Measurements from ENCODE around the gene ELMO1. TPM values are rescaled to one million over a fixed set of nuclear protein-coding genes. Genes with fewer than 3 reads are reported as not detected.

The ELMO1 gene
- total RNA-seq, 1 donor from 2014 or later = 119 TPM

DNA sequence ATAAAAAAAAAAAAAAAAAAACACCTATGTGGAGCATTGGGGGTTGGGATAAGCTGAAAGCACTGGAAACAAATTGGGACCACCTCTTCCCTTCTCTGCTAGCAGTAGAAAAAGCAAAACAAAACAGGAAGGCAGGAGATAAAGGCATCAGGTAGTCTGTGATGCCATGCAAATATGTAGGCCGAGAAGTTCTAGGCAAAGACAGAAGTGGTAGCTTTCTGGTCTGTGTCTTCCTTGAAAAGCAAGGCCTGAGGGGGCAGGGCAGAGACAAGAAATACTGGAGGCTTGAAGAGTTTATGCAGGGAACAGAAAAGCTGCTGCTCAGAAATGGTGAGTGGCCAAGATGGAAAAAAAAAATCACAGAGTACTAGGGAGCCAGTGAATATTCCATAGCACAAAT, 111.1 kb downstream of the ELMO1 start:
- Mint-ChIP-seq H3K36me3 (ENCODE audit: low read depth) (peaks cover 56% of the 10 kb centered on the region), H3K4me1 (ENCODE audit: low read depth) (peaks cover 79% of the 10 kb centered on the region), H3K27me3 (ENCODE audit: insufficient read depth) (no peaks in the 10 kb centered on the region), H3K27ac (peak overlapping the region; percentile 5), H3K9me3 (peaks cover 11% of the 10 kb centered on the region), H3K4me3 (no peak overlapping the region)
- DNase-seq (ENCODE audit: low spot score) = no peak
- intact Hi-C loops (cut with micrococcal nuclease) = no loop called here

DNA sequence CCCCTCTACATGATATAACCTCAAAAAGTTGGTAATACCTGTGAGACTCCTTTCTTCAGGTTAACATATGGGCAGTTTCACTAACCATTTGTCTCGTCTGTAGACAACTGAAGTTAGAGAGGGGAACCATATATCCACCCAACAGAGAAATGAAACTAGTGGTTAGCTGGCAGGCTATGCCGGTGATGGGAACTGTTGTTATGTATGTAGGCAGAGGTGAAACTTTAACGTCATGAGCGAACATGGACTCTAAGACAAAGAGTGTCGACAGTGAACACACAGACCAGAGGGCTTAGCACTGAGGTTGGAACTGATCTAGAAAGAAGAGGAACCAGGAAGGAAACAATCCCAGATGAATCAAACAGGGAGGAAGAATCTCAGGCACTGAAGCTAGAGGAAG, 112.4 kb downstream of the ELMO1 start:
- H3K4me3 Mint-ChIP-seq = peak overlapping the region; percentile 32
- H3K4me1 Mint-ChIP-seq (ENCODE audit: low read depth) = peaks cover 80% of the 10 kb centered on the region
- no peaks in the 10 kb centered on the region for H3K27me3 Mint-ChIP-seq (ENCODE audit: insufficient read depth)
- peaks cover 59% of the 10 kb centered on the region for H3K36me3 Mint-ChIP-seq (ENCODE audit: low read depth)
- H3K27ac Mint-ChIP-seq = peak overlapping the region; percentile 74
- H3K9me3 Mint-ChIP-seq = peaks cover 11% of the 10 kb centered on the region
- intact Hi-C loops (cut with micrococcal nuclease) = no loop called here
- peak; percentile 17 for DNase-seq (ENCODE audit: low spot score)

DNA sequence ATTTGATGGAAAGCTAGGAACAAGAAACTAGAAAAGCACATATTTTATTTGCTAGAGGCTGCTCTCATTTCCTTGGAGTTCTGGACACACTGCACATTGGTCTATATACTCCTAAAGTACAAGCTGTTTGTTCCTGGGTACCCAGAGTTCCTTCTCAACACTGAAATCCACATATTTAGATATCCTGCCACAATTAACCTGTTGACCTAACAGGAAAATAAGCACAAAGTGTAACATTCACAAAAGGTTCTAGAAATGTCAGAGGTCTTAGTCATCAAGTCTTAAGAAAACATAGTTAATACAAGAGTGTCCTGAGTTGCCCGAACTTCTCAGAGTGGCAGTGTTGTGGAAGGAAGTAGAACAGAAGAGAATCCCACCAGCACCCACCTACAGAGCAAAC, 115.6 kb downstream of the ELMO1 start:
- no peak overlapping the region for H3K27ac Mint-ChIP-seq
- no peaks in the 10 kb centered on the region for H3K27me3 Mint-ChIP-seq (ENCODE audit: insufficient read depth)
- H3K4me1 Mint-ChIP-seq (ENCODE audit: low read depth) = peaks cover 74% of the 10 kb centered on the region
- H3K9me3 Mint-ChIP-seq = peaks cover 11% of the 10 kb centered on the region
- H3K36me3 Mint-ChIP-seq (ENCODE audit: low read depth) = peaks cover 55% of the 10 kb centered on the region
- intact Hi-C loops (cut with micrococcal nuclease) = no loop called here
- no peak overlapping the region for H3K4me3 Mint-ChIP-seq
- no peak for DNase-seq (ENCODE audit: low spot score)

DNA sequence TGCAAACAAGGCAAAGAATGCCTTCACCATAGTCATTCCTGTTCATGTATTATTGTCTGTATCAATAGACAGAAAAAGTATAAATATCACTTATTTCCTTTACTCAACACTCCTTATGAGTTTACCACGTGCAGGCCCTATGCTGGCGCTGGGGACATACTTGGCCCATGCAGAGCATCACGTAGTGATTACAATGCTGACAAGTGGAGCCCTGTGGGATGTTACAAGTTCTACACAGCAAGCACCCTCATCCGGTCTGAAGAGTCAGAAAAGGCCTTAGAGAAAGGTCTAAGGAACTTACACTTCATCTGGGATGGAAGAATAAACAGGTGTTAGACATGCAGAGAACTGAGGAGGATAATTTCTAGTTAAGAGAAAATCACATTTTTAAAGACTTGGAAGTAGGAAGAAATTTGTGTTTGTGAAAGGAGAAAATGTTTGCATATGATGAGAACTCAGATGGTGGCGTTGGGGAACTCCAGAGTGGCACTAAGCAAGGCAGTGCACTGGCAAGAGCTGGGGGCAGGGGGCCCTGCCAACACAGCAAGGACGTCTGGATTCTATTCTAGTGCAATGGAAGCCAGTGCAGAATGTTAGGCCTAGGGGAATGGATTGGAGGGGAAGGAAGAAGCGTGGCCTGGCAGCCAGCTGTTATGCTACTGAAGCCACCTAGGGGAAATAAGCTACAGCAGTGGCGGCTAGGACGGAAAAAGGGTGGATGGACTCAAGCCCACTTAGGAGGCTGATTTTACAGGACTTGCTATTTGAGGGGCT, 116.2 kb downstream of the ELMO1 start:
- H3K36me3 Mint-ChIP-seq (ENCODE audit: low read depth) = peaks cover 57% of the 10 kb centered on the region
- intact Hi-C loops (cut with micrococcal nuclease) = no loop called here
- H3K4me1 Mint-ChIP-seq (ENCODE audit: low read depth) = peaks cover 75% of the 10 kb centered on the region
- no peak overlapping the region for H3K4me3 Mint-ChIP-seq
- peaks cover 7% of the 10 kb centered on the region for H3K9me3 Mint-ChIP-seq
- no peak for DNase-seq (ENCODE audit: low spot score)
- no peaks in the 10 kb centered on the region for H3K27me3 Mint-ChIP-seq (ENCODE audit: insufficient read depth)
- H3K27ac Mint-ChIP-seq = peak overlapping the region; percentile 14

DNA sequence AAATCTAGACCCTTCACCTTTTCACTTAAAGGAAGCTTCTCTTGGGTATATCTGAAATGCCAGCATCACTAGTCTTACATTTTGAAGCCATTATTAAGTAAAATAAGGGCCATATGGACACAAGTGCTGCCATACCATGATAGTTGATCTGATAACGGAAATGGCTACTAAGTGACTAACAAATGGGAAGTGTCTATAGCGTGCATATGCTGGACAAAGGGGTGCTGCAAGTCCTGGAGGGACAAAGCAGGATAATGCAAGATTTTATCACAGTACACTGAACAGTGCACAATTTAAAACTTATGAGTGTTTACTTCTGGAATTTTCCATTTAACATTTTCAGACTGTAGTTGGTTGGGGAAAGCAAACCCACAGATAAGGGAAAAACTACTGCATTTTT, 117.9 kb downstream of the ELMO1 start:
- Mint-ChIP-seq H3K36me3 (ENCODE audit: low read depth) (peaks cover 50% of the 10 kb centered on the region), H3K27ac (no peak overlapping the region), H3K27me3 (ENCODE audit: insufficient read depth) (no peaks in the 10 kb centered on the region), H3K9me3 (no peaks in the 10 kb centered on the region), H3K4me3 (no peak overlapping the region), H3K4me1 (ENCODE audit: low read depth) (peaks cover 72% of the 10 kb centered on the region)
- intact Hi-C loops (cut with micrococcal nuclease) = no loop called here
- DNase-seq (ENCODE audit: low spot score) = no peak

DNA sequence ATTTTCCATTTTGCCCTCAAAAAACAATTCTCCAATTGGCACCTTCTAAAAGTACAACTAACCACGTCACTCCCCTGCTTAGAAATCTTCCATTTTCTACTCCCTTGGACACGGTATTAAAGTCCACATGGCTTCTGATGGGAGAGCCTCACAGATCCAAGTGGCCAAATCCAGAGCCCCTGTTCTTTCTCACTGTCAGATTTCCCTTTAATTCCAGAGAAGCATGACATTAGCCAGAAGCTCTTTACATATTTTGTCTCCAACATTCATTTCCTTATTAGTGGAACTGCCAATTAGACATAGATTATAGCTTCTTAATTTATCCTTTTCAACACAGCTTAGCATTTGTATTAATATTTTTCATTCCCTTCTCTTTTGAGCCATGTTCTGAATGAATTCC, 118.7 kb downstream of the ELMO1 start:
- peaks cover 64% of the 10 kb centered on the region for H3K4me1 Mint-ChIP-seq (ENCODE audit: low read depth)
- DNase-seq (ENCODE audit: low spot score) = no peak
- H3K27me3 Mint-ChIP-seq (ENCODE audit: insufficient read depth) = no peaks in the 10 kb centered on the region
- peaks cover 51% of the 10 kb centered on the region for H3K36me3 Mint-ChIP-seq (ENCODE audit: low read depth)
- no peaks in the 10 kb centered on the region for H3K9me3 Mint-ChIP-seq
- H3K4me3 Mint-ChIP-seq = no peak overlapping the region
- intact Hi-C loops (cut with micrococcal nuclease) = no loop called here
- no peak overlapping the region for H3K27ac Mint-ChIP-seq

DNA sequence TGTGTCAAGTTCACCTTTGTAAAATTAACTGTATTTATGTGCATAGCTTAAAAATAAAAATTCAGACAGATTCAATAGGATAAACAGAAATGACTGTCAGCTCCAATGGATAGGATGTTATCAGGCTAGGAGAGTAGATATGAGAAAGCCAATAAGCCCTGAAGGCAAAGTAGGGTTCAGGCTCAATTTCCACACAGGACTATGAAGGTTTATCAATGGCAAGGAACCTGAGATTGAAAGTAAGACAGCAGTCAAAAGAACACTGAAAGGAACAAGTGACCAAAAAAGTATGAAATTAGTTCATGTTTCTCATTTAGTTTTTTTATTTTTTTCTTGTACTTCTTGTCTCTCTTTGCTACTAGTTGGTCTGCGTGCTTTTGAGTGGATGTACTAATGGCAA, 121.4 kb downstream of the ELMO1 start:
- Mint-ChIP-seq H3K27ac (peak overlapping the region; percentile 37), H3K4me1 (ENCODE audit: low read depth) (peaks cover 50% of the 10 kb centered on the region), H3K9me3 (no peaks in the 10 kb centered on the region), H3K4me3 (no peak overlapping the region), H3K36me3 (ENCODE audit: low read depth) (peaks cover 41% of the 10 kb centered on the region), H3K27me3 (ENCODE audit: insufficient read depth) (no peaks in the 10 kb centered on the region)
- intact Hi-C loops (cut with micrococcal nuclease) = loop anchor here (2.0 kb wide), 1 partner anchor 14 kb away; no protein-coding TSS in a partner anchor
- no peak for DNase-seq (ENCODE audit: low spot score)

DNA sequence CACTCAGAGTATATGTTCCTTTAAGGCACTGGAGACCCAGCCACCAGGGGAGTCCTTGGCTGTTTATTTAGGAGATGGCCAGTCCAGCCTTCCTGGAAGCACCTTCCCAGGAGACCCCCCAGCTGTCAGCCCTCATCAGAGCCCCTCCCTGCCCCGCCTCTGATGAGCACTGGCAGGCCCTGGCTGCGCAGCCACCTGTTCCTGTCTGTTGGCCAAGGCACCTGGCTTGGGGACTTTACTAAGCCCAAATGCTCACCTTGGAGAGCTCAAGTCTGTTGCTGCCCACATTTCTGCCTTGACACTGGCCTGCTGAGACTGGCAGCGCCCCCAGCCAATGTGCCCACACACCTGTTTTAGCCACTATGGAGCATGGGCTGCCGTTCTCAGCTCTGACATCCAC, 124.7 kb downstream of the ELMO1 start:
- no peaks in the 10 kb centered on the region for H3K9me3 Mint-ChIP-seq
- H3K4me3 Mint-ChIP-seq = no peak overlapping the region
- peaks cover 19% of the 10 kb centered on the region for H3K36me3 Mint-ChIP-seq (ENCODE audit: low read depth)
- H3K27ac Mint-ChIP-seq = no peak overlapping the region
- H3K27me3 Mint-ChIP-seq (ENCODE audit: insufficient read depth) = no peaks in the 10 kb centered on the region
- peaks cover 23% of the 10 kb centered on the region for H3K4me1 Mint-ChIP-seq (ENCODE audit: low read depth)
- DNase-seq (ENCODE audit: low spot score) = no peak
- intact Hi-C loops (cut with micrococcal nuclease) = no loop called here

DNA sequence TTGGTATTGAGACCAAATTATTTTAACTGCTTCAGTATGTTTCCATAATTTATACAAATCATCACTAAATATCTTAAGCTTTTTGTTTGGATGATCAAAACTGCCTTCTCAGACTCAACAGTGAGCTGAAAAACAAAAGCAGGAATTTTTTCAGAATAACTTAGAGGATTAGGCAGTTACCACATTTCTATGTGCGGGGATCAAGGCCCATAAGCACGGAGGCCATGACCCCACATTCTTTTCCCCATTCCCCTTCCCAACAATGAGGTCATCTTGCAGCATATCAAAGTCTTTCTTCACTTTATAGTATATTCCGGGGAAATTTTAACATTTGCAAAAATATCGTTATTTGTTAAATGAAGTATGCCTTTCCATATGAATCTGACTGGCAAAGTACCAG, 125.8 kb downstream of the ELMO1 start:
- intact Hi-C loops (cut with micrococcal nuclease) = no loop called here
- no peak overlapping the region for H3K27ac Mint-ChIP-seq
- H3K9me3 Mint-ChIP-seq = no peaks in the 10 kb centered on the region
- no peak for DNase-seq (ENCODE audit: low spot score)
- no peaks in the 10 kb centered on the region for H3K27me3 Mint-ChIP-seq (ENCODE audit: insufficient read depth)
- peaks cover 14% of the 10 kb centered on the region for H3K36me3 Mint-ChIP-seq (ENCODE audit: low read depth)
- no peak overlapping the region for H3K4me3 Mint-ChIP-seq
- peaks cover 16% of the 10 kb centered on the region for H3K4me1 Mint-ChIP-seq (ENCODE audit: low read depth)

DNA sequence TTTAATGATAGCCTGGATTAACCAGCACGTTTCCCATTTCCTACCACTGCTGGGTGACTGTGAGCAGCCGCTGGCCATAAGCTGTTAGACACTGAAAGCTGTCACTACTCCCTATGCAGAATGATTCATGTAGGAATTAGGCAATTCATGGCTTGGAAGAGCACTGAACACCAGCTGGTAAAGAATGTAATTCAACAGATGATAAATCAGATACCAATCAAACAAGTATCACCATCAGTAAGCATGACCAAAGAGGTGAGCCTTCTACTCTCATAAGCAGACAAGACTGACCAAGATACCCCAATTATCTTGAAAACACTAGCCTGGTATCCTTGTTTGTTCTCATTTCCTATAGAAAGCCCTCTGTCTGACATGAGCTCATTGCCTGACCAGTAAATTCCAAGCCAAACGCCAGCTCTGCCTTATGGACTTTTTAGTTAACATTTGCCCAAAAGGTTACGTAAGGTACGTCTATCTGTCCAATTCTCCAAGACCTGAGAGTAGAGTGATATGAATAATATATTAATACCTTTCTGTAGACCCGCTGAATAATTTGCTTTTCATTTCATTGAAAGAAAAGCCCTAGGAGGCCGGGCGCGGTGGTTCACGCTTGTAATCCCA, 127.7 kb downstream of the ELMO1 start:
- H3K27me3 Mint-ChIP-seq (ENCODE audit: insufficient read depth) = no peaks in the 10 kb centered on the region
- H3K4me1 Mint-ChIP-seq (ENCODE audit: low read depth) = peaks cover 13% of the 10 kb centered on the region
- intact Hi-C loops (cut with micrococcal nuclease) = no loop called here
- H3K36me3 Mint-ChIP-seq (ENCODE audit: low read depth) = peaks cover 18% of the 10 kb centered on the region
- DNase-seq (ENCODE audit: low spot score) = no peak
- no peak overlapping the region for H3K27ac Mint-ChIP-seq
- H3K4me3 Mint-ChIP-seq = no peak overlapping the region
- H3K9me3 Mint-ChIP-seq = no peaks in the 10 kb centered on the region

DNA sequence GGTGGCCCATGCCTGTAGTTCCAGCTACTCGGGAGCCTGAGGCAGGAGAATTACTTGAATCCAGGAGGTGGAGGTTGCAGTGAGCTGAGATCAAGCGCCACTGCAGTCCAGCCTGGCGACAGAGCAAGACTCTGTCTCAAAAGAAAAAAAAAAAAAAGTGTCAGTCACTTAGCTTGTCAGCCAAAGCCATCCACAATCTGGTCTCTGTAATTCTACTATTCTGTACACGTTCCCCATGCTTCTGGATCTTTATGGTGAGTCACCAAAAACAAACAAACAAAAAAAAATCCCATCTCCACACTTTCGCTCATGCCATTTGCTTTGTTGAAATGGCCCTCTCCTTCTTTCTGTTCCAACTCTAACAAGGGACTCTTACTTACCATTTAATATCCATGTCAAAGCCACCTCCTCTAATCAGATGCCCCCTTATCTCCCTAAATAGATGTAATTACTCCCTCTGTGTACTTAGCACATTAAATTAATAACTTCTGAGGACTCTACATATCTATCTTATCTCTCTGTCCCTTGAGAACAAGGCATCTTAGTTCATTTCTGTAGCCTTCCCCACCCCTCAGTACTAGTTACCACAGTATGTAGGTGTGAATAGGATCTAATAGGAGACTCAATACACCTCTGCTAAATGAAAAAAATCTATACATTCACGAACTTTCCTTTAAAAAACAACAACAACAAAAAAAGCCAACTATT, 128.4 kb downstream of the ELMO1 start:
- peaks cover 15% of the 10 kb centered on the region for H3K4me1 Mint-ChIP-seq (ENCODE audit: low read depth)
- no peak overlapping the region for H3K27ac Mint-ChIP-seq
- no peak overlapping the region for H3K4me3 Mint-ChIP-seq
- no peaks in the 10 kb centered on the region for H3K9me3 Mint-ChIP-seq
- intact Hi-C loops (cut with micrococcal nuclease) = no loop called here
- no peak for DNase-seq (ENCODE audit: low spot score)
- no peaks in the 10 kb centered on the region for H3K27me3 Mint-ChIP-seq (ENCODE audit: insufficient read depth)
- peaks cover 19% of the 10 kb centered on the region for H3K36me3 Mint-ChIP-seq (ENCODE audit: low read depth)

DNA sequence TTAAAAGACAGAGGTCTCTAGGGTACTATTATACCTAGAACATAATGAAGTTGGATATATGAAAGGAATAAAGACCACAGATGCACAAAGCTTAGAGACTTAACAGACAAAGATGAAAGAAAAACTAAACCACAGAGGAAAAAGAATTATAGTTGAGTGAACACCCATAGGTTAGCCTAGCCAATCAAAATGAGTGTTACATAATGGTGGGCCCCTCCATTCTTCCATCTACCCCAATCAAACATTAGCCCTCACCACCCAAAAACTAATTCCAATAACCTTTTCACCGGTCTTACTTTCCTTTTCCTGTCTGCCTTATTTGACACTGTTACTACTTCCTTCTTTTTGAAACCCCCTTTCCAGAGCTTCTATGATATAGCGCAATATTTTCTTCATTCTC, 130.1 kb downstream of the ELMO1 start:
- peaks cover 29% of the 10 kb centered on the region for H3K36me3 Mint-ChIP-seq (ENCODE audit: low read depth)
- no peak for DNase-seq (ENCODE audit: low spot score)
- H3K9me3 Mint-ChIP-seq = no peaks in the 10 kb centered on the region
- intact Hi-C loops (cut with micrococcal nuclease) = no loop called here
- H3K27ac Mint-ChIP-seq = no peak overlapping the region
- no peak overlapping the region for H3K4me3 Mint-ChIP-seq
- peaks cover 18% of the 10 kb centered on the region for H3K4me1 Mint-ChIP-seq (ENCODE audit: low read depth)
- H3K27me3 Mint-ChIP-seq (ENCODE audit: insufficient read depth) = no peaks in the 10 kb centered on the region
